Measurements from ENCODE around the gene NOP14. TPM values are rescaled to one million over a fixed set of nuclear protein-coding genes. Genes with fewer than 3 reads are reported as not detected.

Gene NOP14
- total and polyA plus RNA-seq, 2 donors (not counting 3 experiments of a cell fraction or from before 2014, with no cell fraction given) = 9.5 to 45.2 TPM

- ChIA-PET POLR2A (no interaction called here), CTCF (interaction anchor here (1.3 kb wide), 1 partner anchor 10 kb away, joined by 3 read pairs; no protein-coding TSS in a partner anchor)
- no peaks in the 10 kb centered on the region for H3K4me1 ChIP-seq (ENCODE audit: control insufficient read depth, extremely low read depth, insufficient read depth, low read length)
- H3K27me3 ChIP-seq (ENCODE audit: control insufficient read depth in 2 of 2, insufficient read depth in 2 of 2, low read length in 2 of 2) = peaks cover 6 to 7% of the 10 kb centered on the region in 2 experiments
- no peak overlapping the region for H2AFZ ChIP-seq (ENCODE audit: low read depth, low read length)
- H3K4me2 ChIP-seq (ENCODE audit: insufficient read depth, low read length) = no peak overlapping the region
- no peak overlapping the region for H3K27ac ChIP-seq (ENCODE audit: insufficient read depth, low read depth, low read length)
- no peaks in the 10 kb centered on the region for H3K9me3 ChIP-seq (replicated peaks; ENCODE audit: control insufficient read depth, insufficient read depth, low read length)
- no TSS peak for BruUV-seq (replicated peaks)
- no peak for FAIRE-seq
- H3K9me1 ChIP-seq (replicated peaks; ENCODE audit: control insufficient read depth, extremely low read depth, insufficient read depth, low read length) = no peaks in the 10 kb centered on the region
- no peak overlapping the region for H3K4me3 ChIP-seq (replicated peaks in 1 of 3; ENCODE audit: insufficient read depth in 1 of 3, low read depth in 1 of 3, low read length in 3 of 3)
- TF ChIP-seq MYC (IDR thresholded peaks at IDR 0.05; ENCODE audit: low read depth, low read length) (no peak), POLR2AphosphoS5 (IDR thresholded peaks at IDR 0.05; ENCODE audit: insufficient read depth, low read depth, low read length) (no peak), FOS (IDR thresholded peaks at IDR 0.05; ENCODE audit: borderline replicate concordance, insufficient read depth, low read length) (no peak), MAX (IDR thresholded peaks at IDR 0.05; ENCODE audit: insufficient read depth, insufficient read length) (no peak), JUN (IDR thresholded peaks at IDR 0.05; ENCODE audit: borderline replicate concordance, insufficient read depth, insufficient read length, low read depth) (no peak), POLR2A (IDR thresholded peaks at IDR 0.05; ENCODE audit: low read depth, low read length) (no peak), EZH2 (IDR thresholded peaks at IDR 0.05; ENCODE audit: borderline replicate concordance, low read depth, low read length, severe bottlenecking) (no peak), GATA2 (IDR thresholded peaks at IDR 0.05; ENCODE audit: insufficient read depth, insufficient read length, low read depth, low read length) (no peak)
- TF ChIP-seq, protein P1, sequence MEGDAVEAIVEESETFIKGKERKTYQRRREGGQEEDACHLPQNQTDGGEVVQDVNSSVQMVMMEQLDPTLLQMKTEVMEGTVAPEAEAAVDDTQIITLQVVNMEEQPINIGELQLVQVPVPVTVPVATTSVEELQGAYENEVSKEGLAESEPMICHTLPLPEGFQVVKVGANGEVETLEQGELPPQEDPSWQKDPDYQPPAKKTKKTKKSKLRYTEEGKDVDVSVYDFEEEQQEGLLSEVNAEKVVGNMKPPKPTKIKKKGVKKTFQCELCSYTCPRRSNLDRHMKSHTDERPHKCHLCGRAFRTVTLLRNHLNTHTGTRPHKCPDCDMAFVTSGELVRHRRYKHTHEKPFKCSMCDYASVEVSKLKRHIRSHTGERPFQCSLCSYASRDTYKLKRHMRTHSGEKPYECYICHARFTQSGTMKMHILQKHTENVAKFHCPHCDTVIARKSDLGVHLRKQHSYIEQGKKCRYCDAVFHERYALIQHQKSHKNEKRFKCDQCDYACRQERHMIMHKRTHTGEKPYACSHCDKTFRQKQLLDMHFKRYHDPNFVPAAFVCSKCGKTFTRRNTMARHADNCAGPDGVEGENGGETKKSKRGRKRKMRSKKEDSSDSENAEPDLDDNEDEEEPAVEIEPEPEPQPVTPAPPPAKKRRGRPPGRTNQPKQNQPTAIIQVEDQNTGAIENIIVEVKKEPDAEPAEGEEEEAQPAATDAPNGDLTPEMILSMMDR (IDR thresholded peaks at IDR 0.05; ENCODE audit: extremely low read depth in 1 of 2, insufficient read depth in 1 of 2, low read depth in 1 of 2, low read length in 2 of 2) = no peak
- H4K20me1 ChIP-seq (replicated peaks; ENCODE audit: control insufficient read depth, extremely low read depth, insufficient read depth, low read length) = no peaks in the 10 kb centered on the region
- H3K79me2 ChIP-seq (ENCODE audit: control insufficient read depth, insufficient read depth, low read length) = no peaks in the 10 kb centered on the region
- H3K9ac ChIP-seq (replicated peaks; ENCODE audit: extremely low read depth, insufficient read depth, low read length) = no peak overlapping the region
- dilution Hi-C loops (cut with MboI; ENCODE audit: extremely low pct_ligation_motif_present, low sequenced_read_pairs) = no loop called here
- no peak for DNase-seq (ENCODE audit: low read depth, low spot score)
- intact Hi-C loops (cut with micrococcal nuclease) = no loop called here
- H3K36me3 ChIP-seq (ENCODE audit: control insufficient read depth in 2 of 2, extremely low read depth in 1 of 2, insufficient read depth in 2 of 2, low read length in 2 of 2) = no peaks in the 10 kb centered on the region
Observed at GRCh38 chr4:2981256-2981819, 18.1 kb upstream of the NOP14 start.

Data from endothelial cell of umbilical vein (primary cell).